DMS 273 (cell line): ENCODE data around the gene PPP1R27.
A peak's percentile ranks its signal among the peaks of the same experiment; 100 is the strongest.
"Not testable (repeated sequence)": the region's sequence is repeated elsewhere in the genome, so short reads cannot be mapped to it uniquely, and the experiment has no call there.

Experiments
- DNase-seq: peaks from one replicate; lab custom pipeline; 2025; ENCODE audit not compliant: unreplicated experiment; lab: John Stamatoyannopoulos, UW

Gene PPP1R27

GRCh38 chr17:81842725-81843504 is 8.1 kb upstream of the PPP1R27 start:
- peak; percentile 62 for DNase-seq

DNA sequence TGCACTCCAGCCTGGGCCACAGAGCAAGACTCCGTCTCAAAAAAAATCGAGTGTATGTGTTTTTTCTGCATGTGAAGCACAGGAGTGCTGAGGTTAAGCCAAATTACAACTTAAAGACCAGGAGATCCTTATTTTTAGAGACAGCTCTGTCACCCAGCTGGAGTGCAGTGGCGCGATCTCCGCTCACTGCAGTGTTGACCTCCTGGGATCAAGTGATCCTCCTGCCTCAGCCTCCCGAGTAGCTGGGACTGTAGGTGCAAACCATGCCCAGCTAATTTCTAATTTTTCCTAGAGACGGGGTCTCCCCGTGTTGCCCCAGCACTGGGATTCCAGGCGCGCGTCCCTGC is 7.5 kb upstream of the PPP1R27 start:
- DNase-seq, result no peak

DNA sequence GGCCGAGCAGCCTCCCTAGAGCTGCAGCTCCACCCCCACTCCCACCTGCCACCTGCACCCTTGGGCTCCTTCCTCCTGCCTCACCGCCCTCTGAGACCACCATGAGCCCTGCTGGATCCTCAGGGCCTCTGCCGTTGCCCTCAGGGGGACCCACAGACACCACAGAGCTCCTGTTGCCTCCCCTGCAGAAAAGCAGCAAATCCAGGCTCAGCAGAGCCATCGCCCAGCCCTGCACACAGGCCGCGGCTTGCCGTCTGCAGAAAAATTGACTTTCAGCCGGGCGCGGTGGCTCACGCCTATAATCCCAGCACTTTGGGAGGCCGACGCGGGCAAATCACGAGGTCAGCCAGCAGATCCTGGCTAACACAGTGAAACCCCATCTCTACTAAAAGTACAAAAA is 7.0 kb upstream of the PPP1R27 start:
- DNase-seq, result no peak

DNA sequence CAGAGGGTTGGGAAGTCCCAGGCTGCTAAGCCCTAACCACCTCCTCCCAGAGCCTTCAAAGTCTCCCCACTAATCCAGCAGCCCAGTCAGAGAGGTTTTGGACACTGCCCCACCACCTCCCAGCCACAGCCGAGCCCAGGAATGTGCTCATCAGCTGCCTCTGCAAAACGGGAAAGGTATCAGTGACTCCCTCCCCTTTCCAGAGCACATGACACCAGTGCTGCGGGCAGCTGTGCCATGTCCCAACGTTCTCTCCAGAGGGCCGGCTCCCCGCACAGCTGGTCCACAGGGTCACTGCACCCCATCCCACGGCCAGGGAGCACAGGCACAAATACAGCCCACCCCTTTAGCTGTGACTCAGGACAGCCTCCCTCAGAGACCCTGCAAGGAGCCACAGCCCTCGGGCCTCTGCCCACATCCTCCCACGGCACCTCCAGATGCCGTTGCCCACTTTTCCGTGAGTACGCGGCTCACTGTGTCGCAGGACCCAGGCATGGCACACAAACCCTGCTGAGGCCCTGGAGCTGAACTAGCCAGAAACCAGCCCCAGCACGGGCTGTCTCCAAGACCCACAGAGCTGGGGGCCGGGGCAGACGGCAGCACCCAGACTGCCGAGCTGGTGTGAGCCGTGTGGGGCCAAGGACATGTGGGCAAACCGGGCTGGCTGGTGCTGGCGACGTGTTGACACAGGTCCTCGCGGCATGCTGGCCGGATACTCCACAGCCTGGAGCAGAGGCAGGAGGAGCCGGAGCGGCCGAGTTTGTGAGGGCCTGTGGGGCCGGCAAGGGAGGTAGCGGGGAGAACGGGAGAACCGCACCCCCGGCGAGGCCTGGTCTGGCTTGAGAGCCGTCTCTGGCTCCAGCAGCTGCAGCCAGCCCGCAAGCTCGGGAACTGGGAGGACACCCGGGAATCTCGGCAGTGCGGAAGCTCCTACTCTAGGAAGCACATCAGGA is 6.3 kb upstream of the PPP1R27 start:
- DNase-seq, result peak; percentile 48

DNA sequence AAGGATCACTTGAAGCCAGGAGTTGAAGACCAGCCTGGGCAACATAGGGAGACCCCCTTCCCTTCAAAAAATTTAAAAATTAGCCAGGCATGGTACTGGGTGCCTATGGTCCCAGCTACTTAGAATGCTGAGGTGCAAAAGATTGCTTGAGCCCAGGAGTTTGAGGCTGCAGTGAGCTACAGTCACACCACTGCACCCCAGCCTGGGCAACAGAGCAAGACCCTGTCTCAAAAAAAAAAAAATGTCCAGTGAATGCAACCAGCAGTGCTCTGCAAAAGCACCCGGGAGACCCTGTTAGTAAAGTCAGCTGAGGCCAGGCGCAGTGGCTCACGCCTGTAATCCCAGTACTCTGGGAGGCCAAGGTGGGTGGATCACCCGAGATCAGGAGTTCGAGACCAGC is 5.2 kb upstream of the PPP1R27 start:
- not testable (repeated sequence) for DNase-seq

GRCh38 chr17:81839301-81839700 is 4.5 kb upstream of the PPP1R27 start:
- DNase-seq, result no peak

DNA sequence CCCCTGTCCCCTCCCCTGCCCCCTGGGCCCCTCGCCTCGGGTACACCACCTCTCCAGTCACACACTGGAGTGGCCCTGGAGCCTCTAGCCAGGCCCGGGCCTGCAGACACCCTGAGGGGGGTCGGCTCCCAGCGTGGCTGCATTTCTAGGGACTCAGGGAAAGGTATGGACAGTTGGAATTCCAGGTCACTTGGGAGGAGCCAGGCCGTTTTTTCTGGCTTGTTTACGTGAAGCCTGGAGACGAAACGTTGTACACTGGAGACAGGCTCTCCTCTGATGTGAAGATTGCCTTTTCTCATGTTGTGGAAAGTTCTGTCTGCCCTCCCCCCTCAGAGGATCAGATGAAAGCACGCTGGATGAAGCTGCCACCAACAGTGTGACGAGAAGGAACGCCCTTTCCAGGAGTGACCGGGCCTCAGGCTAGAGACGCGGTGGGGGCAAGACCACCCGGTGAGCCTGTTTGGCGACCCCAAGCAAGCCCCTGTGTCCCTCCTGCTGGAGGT is 4.0 kb upstream of the PPP1R27 start:
- no peak for DNase-seq

DNA sequence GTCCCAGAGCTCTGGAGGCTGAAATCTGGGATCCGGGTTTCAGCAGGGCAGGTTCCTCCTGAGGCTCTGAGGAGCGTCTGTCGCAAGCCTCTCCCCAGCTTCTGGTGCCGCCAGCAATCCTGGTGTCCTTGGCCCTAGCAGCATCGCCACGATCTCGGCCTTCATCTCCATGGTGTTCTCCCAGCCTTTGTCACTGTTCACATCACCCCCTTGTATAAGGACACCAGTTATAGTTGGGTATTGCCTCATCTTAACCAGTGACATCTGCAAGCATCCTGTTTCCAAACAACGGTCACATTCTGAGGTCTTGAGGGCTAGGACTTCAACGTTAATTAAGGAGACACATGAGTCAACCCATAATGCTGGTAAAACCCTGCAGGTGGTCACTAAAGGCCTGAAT is 2.8 kb upstream of the PPP1R27 start:
- no peak for DNase-seq

GRCh38 chr17:81833921-81834830 is 674 bp downstream of the PPP1R27 start:
- no peak for DNase-seq

DNA sequence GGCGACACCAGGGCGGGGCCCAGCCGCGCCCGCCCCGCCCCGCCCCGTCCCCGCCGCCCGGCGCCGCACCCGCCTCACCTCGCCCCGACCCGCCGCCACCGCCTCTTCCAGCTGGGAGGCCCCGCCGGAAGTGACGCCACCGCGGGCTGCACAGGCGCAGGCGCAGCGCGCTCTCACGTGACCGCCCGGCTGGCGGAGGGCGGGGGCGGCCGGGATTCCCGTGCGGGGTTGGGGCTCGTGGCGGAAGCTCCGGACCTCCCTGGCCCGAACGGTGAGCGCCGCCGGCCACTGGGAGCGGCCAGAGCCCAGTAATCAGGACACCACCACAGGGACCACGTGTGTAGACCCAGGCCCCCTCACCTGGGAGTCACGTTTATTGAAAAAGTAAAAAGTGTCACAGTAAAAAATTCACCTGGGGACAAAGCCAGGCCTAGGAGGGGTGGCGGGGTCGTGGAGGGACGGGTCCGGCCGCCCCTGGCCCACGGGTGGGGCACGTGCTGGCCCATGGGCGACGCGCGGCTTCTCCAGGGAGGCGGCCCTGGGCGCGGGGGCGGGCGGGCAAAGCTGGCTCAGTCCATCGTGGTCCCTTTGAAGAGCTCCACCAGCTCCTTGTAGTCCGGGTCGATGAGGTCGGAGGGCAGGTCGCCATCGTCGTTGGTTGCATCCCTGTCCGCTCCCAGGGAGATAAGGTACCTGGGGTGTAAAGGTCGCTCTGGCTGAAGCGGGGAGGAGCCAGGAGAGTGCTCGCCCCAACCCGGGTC is 1.5 kb downstream of the PPP1R27 start, which contains the start of gene MCRIP1:
Gene MCRIP1 (minus strand): TSS at position 132 of the 761 bp plus-strand sequence. CDS start 8,785 bp downstream, outside the sequence.
- DNase-seq, result peak; percentile 98

GRCh38 chr17:81832608-81833159 is 2.2 kb downstream of the PPP1R27 start:
- DNase-seq, result peak; percentile 75

DNA sequence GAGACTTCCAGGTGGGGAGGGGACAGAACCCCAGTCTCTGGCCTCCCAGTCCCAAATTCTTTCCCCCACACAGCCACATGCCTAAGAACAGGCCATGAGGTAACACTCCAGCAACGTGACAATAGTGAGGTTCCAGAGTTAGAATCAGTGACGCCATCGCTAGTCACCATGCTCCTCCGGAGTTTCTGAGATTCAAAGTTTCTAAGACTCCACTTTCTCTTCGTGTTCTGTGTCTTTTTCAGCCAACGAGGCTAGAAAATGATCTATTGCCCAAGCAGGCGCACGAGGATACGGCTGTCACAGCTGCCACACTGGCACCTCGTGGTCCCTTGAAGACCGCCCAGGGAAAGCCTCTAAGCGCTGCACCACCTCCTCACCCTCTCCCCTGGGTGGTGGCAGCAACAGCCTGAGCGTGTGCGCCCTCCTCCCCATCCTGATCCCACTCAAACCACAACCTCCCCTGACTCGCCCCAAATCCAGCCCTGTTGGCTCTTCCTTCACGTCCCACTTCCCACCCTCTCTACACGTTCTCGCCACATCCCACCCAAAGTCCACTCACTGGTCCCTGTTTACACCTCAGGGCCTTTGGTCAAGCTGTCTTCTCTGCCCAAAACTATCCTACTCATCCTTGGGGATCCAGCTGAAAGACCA is 2.8 kb downstream of the PPP1R27 start:
- peak; percentile 40 for DNase-seq

GRCh38 chr17:81831563-81831956 is 3.3 kb downstream of the PPP1R27 start:
- no peak for DNase-seq

GRCh38 chr17:81829858-81830257 is 5.0 kb downstream of the PPP1R27 start:
- no peak for DNase-seq

DNA sequence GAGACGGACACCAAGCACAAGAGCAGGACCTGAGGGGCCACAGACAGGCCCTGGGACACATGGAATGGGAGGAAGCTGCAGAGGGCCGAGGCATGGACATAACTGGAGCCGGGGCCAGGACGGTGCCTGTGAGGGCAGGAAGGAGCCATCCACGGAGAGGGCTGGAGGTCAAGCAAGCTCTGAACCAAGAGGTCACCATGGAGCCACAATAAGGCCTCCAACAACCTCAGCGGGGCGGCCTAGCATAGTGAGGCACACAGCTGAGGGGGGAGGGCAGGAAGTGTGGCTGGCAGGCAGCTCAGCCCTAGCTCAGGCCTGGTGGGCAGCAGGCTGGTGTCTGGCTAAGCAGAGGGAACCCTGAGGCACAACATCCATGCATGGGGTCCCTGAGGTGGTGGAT is 6.2 kb downstream of the PPP1R27 start:
- DNase-seq, result no peak

- no peak for DNase-seq
Observed at GRCh38 chr17:81825841-81826466, 8.9 kb downstream of the PPP1R27 start.

DNA sequence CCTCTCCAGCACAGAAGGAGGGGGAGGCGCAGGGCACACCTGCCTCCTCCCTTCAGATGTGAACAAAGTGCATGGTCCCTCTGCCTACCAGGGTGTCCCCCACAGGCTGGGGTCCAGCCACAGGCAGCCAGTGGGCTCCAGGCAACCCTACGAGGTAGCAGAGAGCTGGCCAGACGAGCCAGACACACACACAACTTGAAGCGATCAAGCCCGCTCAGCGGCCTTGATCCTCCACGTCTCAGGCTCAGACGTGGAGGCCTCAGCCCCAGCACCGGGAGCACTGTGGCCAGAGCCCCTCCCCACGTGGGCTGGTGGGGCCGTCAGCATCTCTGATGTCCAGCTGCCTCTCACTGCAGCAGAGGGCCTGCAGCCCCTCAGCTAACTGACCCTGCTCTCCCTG is 10.3 kb downstream of the PPP1R27 start:
- DNase-seq, result no peak

GRCh38 chr17:81823820-81824550 is 10.9 kb downstream of the PPP1R27 start:
- no peak for DNase-seq
